Measurements from ENCODE around the gene CLPSL1. TPM values are rescaled to one million over a fixed set of nuclear protein-coding genes. Genes with fewer than 3 reads are reported as not detected.

Gene CLPSL1
- total RNA-seq, 2 experiments from 2014 or later = not detected

DNA sequence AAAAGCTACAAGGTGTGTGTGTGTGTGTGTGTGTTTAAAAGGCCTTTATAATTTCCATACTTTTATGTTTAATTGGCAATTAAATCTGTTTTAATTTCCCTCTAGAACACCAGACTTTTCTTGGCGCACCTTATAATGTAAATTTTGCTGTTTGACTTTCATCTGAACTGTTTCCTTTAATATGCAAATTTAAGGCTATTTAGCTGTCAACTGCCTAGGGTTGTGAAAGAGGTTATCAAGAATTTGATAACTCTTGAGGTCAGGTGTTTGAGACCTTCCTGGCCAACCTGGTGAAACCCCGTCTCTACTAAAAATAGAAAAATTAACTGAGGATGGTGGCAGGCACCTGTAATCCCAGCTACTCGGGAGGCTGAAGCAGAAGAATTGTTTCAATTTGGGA is 20.3 kb downstream of the CLPSL1 start:
- H3K9me3 Mint-ChIP-seq = no peaks in the 10 kb centered on the region
- H3K36me3 Mint-ChIP-seq = no peaks in the 10 kb centered on the region
- no peak overlapping the region for H3K27ac Mint-ChIP-seq
- DNase-seq = no peak
- H3K4me3 Mint-ChIP-seq = no peak overlapping the region
- H3K4me1 Mint-ChIP-seq = peaks cover 2% of the 10 kb centered on the region
- peaks cover 10% of the 10 kb centered on the region for H3K27me3 Mint-ChIP-seq

- H3K4me1 Mint-ChIP-seq = peaks cover 2% of the 10 kb centered on the region
- H3K36me3 Mint-ChIP-seq = no peaks in the 10 kb centered on the region
- H3K27ac Mint-ChIP-seq = no peak within 1 kb of the TSS
- peak; percentile 69 for DNase-seq
- no peak within 1 kb of the TSS for H3K4me3 Mint-ChIP-seq
- peaks cover 30% of the 10 kb centered on the region for H3K27me3 Mint-ChIP-seq
- H3K9me3 Mint-ChIP-seq = no peaks in the 10 kb centered on the region
Observed at GRCh38 chr6:35804996-35805736, 24.3 kb downstream of the CLPSL1 start, which contains the start of gene LHFPL5. TSS of gene LHFPL5 (plus strand) at chr6:35805352. CDS start at chr6:35805671, 319 bp downstream.

- Mint-ChIP-seq H3K36me3 (no peaks in the 10 kb centered on the region), H3K27me3 (peaks cover 30% of the 10 kb centered on the region), H3K9me3 (no peaks in the 10 kb centered on the region), H3K27ac (no peak overlapping the region), H3K4me1 (peaks cover 2% of the 10 kb centered on the region), H3K4me3 (no peak overlapping the region)
- DNase-seq = no peak
Observed at GRCh38 chr6:35808688-35809087, 27.9 kb downstream of the CLPSL1 start.

DNA sequence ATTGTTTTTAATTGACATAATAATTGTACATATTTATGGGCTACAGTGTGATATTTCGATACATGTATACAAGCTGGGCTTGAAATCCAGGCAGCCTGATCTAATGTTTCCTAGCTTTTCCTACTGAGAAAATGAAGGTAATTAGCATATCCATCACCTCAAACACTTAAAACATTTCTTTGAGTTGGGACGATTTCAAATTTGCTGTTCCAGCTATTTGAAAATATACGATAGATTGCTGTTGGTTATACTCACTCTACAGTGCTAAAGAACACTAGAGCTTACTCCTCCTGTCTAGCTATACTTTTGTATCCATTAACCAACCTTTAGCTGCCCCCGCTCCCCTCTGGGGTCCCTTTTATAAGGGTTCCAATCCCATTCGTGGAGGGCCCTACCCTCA is 29.0 kb downstream of the CLPSL1 start:
- H3K9me3 Mint-ChIP-seq = no peaks in the 10 kb centered on the region
- DNase-seq = no peak
- no peaks in the 10 kb centered on the region for H3K36me3 Mint-ChIP-seq
- no peak overlapping the region for H3K4me3 Mint-ChIP-seq
- H3K27ac Mint-ChIP-seq = no peak overlapping the region
- peaks cover 28% of the 10 kb centered on the region for H3K27me3 Mint-ChIP-seq
- H3K4me1 Mint-ChIP-seq = peaks cover under 1% of the 10 kb centered on the region

DNA sequence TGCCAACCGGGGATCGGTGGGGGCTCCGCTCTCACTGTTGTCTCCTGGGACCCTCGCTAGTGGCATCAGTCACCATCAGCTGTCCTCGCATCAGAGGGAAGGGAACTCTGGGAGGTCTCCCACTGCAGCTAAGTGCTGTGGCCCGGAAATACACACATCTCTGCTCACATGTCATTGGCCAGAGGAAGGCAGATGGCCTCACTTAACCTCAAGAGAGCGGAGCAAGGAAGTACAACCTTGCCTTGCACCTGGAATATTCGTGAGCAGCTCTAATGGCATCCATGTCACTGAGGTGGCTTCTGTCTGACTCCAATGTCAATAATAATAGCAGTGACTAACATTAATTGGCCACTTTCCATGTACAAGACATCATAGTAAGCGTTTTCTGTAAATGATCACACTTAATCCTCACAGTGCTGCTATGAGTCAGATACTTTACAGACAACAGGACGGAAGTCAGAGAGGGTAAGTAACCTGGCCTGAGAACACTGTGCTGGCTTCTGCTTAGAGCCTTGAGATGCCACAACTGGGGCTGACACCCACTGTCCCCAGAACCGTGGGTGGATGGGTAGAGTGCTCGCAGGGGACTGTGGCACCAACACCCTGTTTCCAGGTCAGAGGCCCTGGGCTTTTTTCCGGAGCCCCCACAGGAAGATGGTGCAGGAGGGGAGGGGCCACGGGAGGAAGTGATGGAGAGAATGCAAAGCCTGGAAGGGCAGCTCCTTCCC is 30.3 kb downstream of the CLPSL1 start:
- H3K4me3 Mint-ChIP-seq = no peak overlapping the region
- no peak overlapping the region for H3K27ac Mint-ChIP-seq
- peaks cover 20% of the 10 kb centered on the region for H3K27me3 Mint-ChIP-seq
- H3K4me1 Mint-ChIP-seq = no peaks in the 10 kb centered on the region
- no peak for DNase-seq
- H3K36me3 Mint-ChIP-seq = no peaks in the 10 kb centered on the region
- no peaks in the 10 kb centered on the region for H3K9me3 Mint-ChIP-seq

GRCh38 chr6:35811699-35811995 is 30.8 kb downstream of the CLPSL1 start:
- H3K27ac Mint-ChIP-seq = no peak overlapping the region
- no peak overlapping the region for H3K4me3 Mint-ChIP-seq
- peaks cover 1% of the 10 kb centered on the region for H3K9me3 Mint-ChIP-seq
- no peaks in the 10 kb centered on the region for H3K36me3 Mint-ChIP-seq
- no peak for DNase-seq
- H3K27me3 Mint-ChIP-seq = peaks cover 15% of the 10 kb centered on the region
- no peaks in the 10 kb centered on the region for H3K4me1 Mint-ChIP-seq

GRCh38 chr6:35817515-35817914 is 36.7 kb downstream of the CLPSL1 start:
- Mint-ChIP-seq H3K27ac (no peak overlapping the region), H3K36me3 (no peaks in the 10 kb centered on the region), H3K27me3 (peaks cover 3% of the 10 kb centered on the region)

GRCh38 chr6:35823601-35824000 is 42.8 kb downstream of the CLPSL1 start:
- Mint-ChIP-seq H3K27ac (no peak overlapping the region), H3K36me3 (no peaks in the 10 kb centered on the region), H3K27me3 (peaks cover 3% of the 10 kb centered on the region), H3K9me3 (no peaks in the 10 kb centered on the region), H3K4me1 (no peaks in the 10 kb centered on the region), H3K4me3 (no peak overlapping the region)
- no peak for DNase-seq

More at GRCh38 chr6:35817515-35817914, 36.7 kb downstream of the CLPSL1 start:
- H3K4me1 Mint-ChIP-seq = no peaks in the 10 kb centered on the region
- no peak for DNase-seq
- peaks cover 5% of the 10 kb centered on the region for H3K9me3 Mint-ChIP-seq
- H3K4me3 Mint-ChIP-seq = no peak overlapping the region

DNA sequence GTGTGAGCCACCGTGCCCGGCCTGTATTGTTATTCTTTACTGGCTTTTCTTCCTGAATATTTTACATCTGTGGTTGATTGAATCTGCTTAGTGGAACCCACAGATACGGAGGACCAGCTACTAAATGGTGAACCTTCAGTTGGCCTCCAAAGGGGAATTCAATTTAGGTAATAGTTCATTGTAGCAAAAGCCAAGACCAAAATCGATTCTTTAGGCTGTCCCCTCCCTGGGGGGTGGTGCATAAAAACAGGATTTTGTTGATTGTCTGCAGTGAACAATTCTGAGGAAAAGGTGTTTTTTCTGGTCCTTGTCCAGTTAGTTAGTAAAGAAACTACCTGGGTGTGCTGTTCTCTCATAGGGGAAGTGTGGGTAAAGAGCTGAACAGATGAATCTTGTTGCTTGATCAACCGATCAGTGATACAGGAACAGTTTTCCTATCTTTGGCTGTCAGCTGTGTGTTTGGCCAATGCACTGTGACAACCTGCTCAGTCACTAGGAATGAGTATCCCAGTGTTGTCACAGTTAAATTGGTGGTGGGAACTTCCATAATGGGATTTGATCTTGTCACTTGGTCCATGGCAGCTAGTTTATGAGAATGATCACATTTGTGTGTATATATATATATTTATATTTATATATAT is 43.9 kb downstream of the CLPSL1 start:
- H3K27ac Mint-ChIP-seq = no peak overlapping the region
- H3K36me3 Mint-ChIP-seq = no peaks in the 10 kb centered on the region
- no peak for DNase-seq
- H3K27me3 Mint-ChIP-seq = peaks cover 3% of the 10 kb centered on the region
- H3K9me3 Mint-ChIP-seq = peaks cover 1% of the 10 kb centered on the region
- no peaks in the 10 kb centered on the region for H3K4me1 Mint-ChIP-seq
- H3K4me3 Mint-ChIP-seq = no peak overlapping the region

DNA sequence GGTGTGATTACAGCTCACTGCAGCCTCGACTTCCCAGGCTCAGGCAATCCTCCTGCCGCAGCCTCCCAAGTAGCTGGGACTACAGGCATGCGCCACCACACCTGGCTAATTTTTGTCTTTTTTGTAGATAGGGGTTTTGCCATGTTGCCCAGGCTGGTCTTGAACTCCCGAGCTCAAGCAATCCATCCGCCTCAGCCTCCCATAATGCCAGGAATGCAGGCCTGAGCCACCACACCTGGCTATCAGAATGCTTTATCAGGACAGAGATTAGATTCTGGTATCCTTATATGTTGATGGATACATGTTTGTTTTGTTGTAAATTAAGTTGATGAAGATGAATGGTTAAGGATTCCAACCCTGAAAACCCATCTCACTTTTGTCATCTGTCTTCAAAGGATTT is 48.5 kb downstream of the CLPSL1 start:
- no peak overlapping the region for H3K4me3 Mint-ChIP-seq
- no peaks in the 10 kb centered on the region for H3K27me3 Mint-ChIP-seq
- peaks cover 13% of the 10 kb centered on the region for H3K36me3 Mint-ChIP-seq
- DNase-seq = no peak
- peaks cover 1% of the 10 kb centered on the region for H3K9me3 Mint-ChIP-seq
- H3K27ac Mint-ChIP-seq = no peak overlapping the region
- H3K4me1 Mint-ChIP-seq = no peaks in the 10 kb centered on the region

DNA sequence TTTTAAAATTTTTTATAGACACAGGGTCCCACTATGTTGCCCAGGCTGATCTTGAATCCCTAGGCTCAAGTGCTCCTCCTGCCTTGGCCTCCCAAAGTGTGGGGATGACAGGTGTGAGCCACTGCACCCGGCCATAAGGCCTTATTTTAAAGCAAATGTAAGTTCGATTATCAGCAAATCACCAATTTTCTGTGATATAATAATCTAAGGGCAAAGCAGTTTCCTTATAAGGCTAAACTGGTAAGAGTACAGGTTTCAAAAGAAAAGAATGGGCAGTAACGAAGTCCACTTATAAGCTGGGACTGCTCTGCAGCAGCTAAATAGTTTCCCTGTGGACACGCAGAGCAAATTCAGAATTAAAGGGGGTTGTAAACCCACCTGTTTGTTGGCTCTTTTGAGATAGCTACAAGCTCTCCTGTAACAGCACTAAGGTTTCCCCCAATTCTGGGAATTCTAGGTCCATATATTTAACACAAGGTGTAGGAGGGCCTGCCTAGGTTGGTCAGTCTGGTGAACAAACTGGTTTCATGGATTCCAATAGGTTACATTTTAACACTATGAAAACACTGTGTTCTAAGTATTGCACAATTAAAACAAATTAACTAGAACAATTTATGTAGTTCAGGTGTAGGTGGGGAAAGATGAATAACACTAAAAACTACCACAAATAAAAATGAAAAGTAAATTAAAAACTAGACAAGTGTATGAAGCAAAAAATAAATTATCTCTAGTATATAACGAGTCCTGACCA is 50.6 kb downstream of the CLPSL1 start:
- H3K27me3 Mint-ChIP-seq = no peaks in the 10 kb centered on the region
- no peak overlapping the region for H3K4me3 Mint-ChIP-seq
- H3K9me3 Mint-ChIP-seq = peaks cover 1% of the 10 kb centered on the region

DNA sequence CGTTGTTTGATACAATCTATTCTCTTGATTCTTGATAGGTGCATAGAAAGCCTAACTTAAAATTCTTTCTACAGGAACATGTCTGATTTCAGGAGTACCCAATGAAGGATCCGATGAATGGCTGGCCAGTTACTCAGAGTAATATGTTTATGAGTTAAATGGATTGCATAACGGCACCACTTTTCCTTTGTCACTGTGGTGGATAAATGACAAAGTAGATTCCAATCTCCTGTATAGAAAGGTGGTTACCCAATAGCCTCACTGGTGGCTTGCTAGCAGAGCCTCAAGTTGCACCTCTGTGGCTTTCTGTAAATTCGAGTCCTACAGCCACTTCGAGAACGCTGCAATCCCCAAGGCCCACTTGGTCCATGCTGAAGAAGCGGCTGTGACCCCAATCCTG is 52.7 kb downstream of the CLPSL1 start:
- H3K27ac Mint-ChIP-seq = no peak overlapping the region
- peaks cover 1% of the 10 kb centered on the region for H3K9me3 Mint-ChIP-seq
- H3K4me1 Mint-ChIP-seq = no peaks in the 10 kb centered on the region
- no peak overlapping the region for H3K4me3 Mint-ChIP-seq
- H3K27me3 Mint-ChIP-seq = no peaks in the 10 kb centered on the region
- H3K36me3 Mint-ChIP-seq = peaks cover 29% of the 10 kb centered on the region
- no peak for DNase-seq

More for the DNA sequence above, 50.6 kb downstream of the CLPSL1 start:
- no peak for DNase-seq
- Mint-ChIP-seq H3K4me1 (no peaks in the 10 kb centered on the region), H3K36me3 (peaks cover 22% of the 10 kb centered on the region), H3K27ac (no peak overlapping the region)

Data from activated naive CD8-positive, alpha-beta T cell treated with anti-CD3 and anti-CD28 coated beads for 36 hours (primary cell).